ENCODE data around the gene GABRA6. TPM values are rescaled to one million over a fixed set of nuclear protein-coding genes. Genes with fewer than 3 reads are reported as not detected.

Gene GABRA6
- total and polyA plus RNA-seq, 2 experiments from 2014 or later, result not detected

- H3K4me3 Mint-ChIP-seq, result no peak overlapping the region
- Histone ChIP-seq H3K9me2 (ENCODE audit: insufficient read depth) (no peaks in the 10 kb centered on the region), H3K36me3 (ENCODE audit: insufficient read depth) (no peaks in the 10 kb centered on the region), H2AFZ (no peak overlapping the region), H3K79me2 (replicated peaks; ENCODE audit: insufficient read depth) (no peaks in the 10 kb centered on the region), H4K20me1 (replicated peaks; ENCODE audit: insufficient read depth) (no peaks in the 10 kb centered on the region), H3K27me3 (ENCODE audit: insufficient read depth) (no peaks in the 10 kb centered on the region), H3K4me2 (no peak overlapping the region), H3K27ac (ENCODE audit: low read depth) (no peak overlapping the region), H3K4me1 (ENCODE audit: insufficient read depth) (peaks cover 8% of the 10 kb centered on the region; the same call in 1 of the 2 replicates), H3F3A (replicated peaks; ENCODE audit: low read depth) (no peaks in the 10 kb centered on the region), H3K4me3 (no peak overlapping the region)
- TF ChIP-seq NANOG (IDR thresholded peaks at IDR 0.05; ENCODE audit: borderline replicate concordance) (no peak), POLR2AphosphoS5 (IDR thresholded peaks at IDR 0.05; ENCODE audit: low read depth) (no peak), CREB1 (CRISPR knock-in tag; IDR thresholded peaks at IDR 0.05; ENCODE audit: low read depth) (no peak), ZNF114 (CRISPR knock-in tag; IDR thresholded peaks at IDR 0.05) (no peak), CTCF (conservative IDR thresholded peaks at IDR 0.05; ENCODE audit: low read depth in 2 of 2) (no peak), STAT1 (IDR thresholded peaks at IDR 0.05; ENCODE audit: unreplicated experiment) (no peak), JUNB (IDR thresholded peaks at IDR 0.05; ENCODE audit: unreplicated experiment) (no peak)
- DNase-seq (ENCODE audit: low spot score) (no peak), ATAC-seq (no peak)
- H3K9me3 Mint-ChIP-seq, result no peaks in the 10 kb centered on the region
- H3K27me3 Mint-ChIP-seq (ENCODE audit: insufficient read depth, low read depth, poor library complexity), result no peaks in the 10 kb centered on the region
- H3K4me1 Mint-ChIP-seq, result peaks cover 9% of the 10 kb centered on the region; the same call in 2 of the 3 replicates
- H3K36me3 Mint-ChIP-seq (ENCODE audit: low read depth), result no peaks in the 10 kb centered on the region; the same call in 2 of the 3 replicates
- no peak overlapping the region for H3K27ac Mint-ChIP-seq
Measured at GRCh38 chr5:161709239-161709638, 23.7 kb downstream of the GABRA6 start.

GRCh38 chr5:161713042-161713441, 27.5 kb downstream of the GABRA6 start:
- H4K20me1 ChIP-seq (replicated peaks; ENCODE audit: insufficient read depth), result no peaks in the 10 kb centered on the region
- ATAC-seq (no peak), DNase-seq (ENCODE audit: low spot score) (peak; percentile 14)
- no peaks in the 10 kb centered on the region for H3F3A ChIP-seq (replicated peaks; ENCODE audit: low read depth)
- peaks cover 9% of the 10 kb centered on the region; the same call in 2 of the 3 replicates for H3K4me1 Mint-ChIP-seq
- H3K4me3 ChIP-seq, result no peak overlapping the region
- H3K4me3 Mint-ChIP-seq, result no peak overlapping the region
- H3K27ac Mint-ChIP-seq, result no peak overlapping the region
- peaks cover 6% of the 10 kb centered on the region; the same call in 2 of the 3 replicates for H3K9me3 Mint-ChIP-seq
- H3K27me3 ChIP-seq (ENCODE audit: insufficient read depth), result no peaks in the 10 kb centered on the region
- no peaks in the 10 kb centered on the region; the same call in 2 of the 3 replicates for H3K36me3 Mint-ChIP-seq (ENCODE audit: low read depth)
- TF ChIP-seq ZNF462 (CRISPR knock-in tag; IDR thresholded peaks at IDR 0.05), result no peak
- 0 out of 2 replicates have a peak, but pooled peaks have one; percentile 25 for TF ChIP-seq ETS1 (IDR thresholded peaks at IDR 0.05)
- peak; percentile 92 for TF ChIP-seq NANOG (IDR thresholded peaks at IDR 0.05; ENCODE audit: borderline replicate concordance)
- TF ChIP-seq EZH2 (IDR thresholded peaks at IDR 0.05; ENCODE audit: low read depth, unreplicated experiment), result no peak
- no peak for TF ChIP-seq CREB1 (CRISPR knock-in tag; IDR thresholded peaks at IDR 0.05; ENCODE audit: low read depth)
- TF ChIP-seq JUNB (IDR thresholded peaks at IDR 0.05; ENCODE audit: unreplicated experiment), result no peak
- no peak for TF ChIP-seq STAT1 (IDR thresholded peaks at IDR 0.05; ENCODE audit: unreplicated experiment)
- TF ChIP-seq POLR2AphosphoS5 (IDR thresholded peaks at IDR 0.05; ENCODE audit: low read depth), result no peak
- no peak for TF ChIP-seq ZNF331 (CRISPR knock-in tag; IDR thresholded peaks at IDR 0.05; ENCODE audit: low read depth)
- no peak for TF ChIP-seq EZH2phosphoT487 (IDR thresholded peaks at IDR 0.05; ENCODE audit: unreplicated experiment)
- peaks cover 2% of the 10 kb centered on the region for H3K27me3 Mint-ChIP-seq (ENCODE audit: insufficient read depth, low read depth, poor library complexity)
- H3K4me1 ChIP-seq (ENCODE audit: insufficient read depth), result peaks cover 8% of the 10 kb centered on the region; the same call in 1 of the 2 replicates
- H3K36me3 ChIP-seq (ENCODE audit: insufficient read depth), result no peaks in the 10 kb centered on the region
- no peak overlapping the region for H3K27ac ChIP-seq (ENCODE audit: low read depth)
- H3K9me2 ChIP-seq (ENCODE audit: insufficient read depth), result no peaks in the 10 kb centered on the region
- H2AFZ ChIP-seq, result no peak overlapping the region
- no peaks in the 10 kb centered on the region for H3K79me2 ChIP-seq (replicated peaks; ENCODE audit: insufficient read depth)
- H3K4me2 ChIP-seq, result no peak overlapping the region; the same call in 1 of the 2 replicates

Measured in GM23338 (cell line).